Right renal pelvis (tissue), 4 donors: ENCODE results near the gene FNDC3B. TPM values are rescaled to one million over a fixed set of nuclear protein-coding genes. Genes with fewer than 3 reads are reported as not detected.
"Not testable (repeated sequence)": the region's sequence is repeated elsewhere in the genome, so short reads cannot be mapped to it uniquely, and the experiment has no call there.

Experiments used
- DNase-seq, 4 donors: peaks; one replicate each; pipeline ENCODE4 v3.0.0-alpha.2; 2013; ENCODE audit warnings: low read depth in 4 of 4, low spot score in 3 of 4, missing footprints in 1 of 4
- polyA plus RNA-seq, 4 donors: library from polyadenylated mRNA; unstranded; fragments of 120-200 nt; gene quantifications; one replicate each; pipeline ENCODE4 v1.2.1, GENCODE V29; 2013; ENCODE audit not compliant: insufficient read length in 4 of 4

Gene FNDC3B
- polyA plus RNA-seq, 4 donors = 58.5 to 72.9 (median 68.9) TPM

DNA sequence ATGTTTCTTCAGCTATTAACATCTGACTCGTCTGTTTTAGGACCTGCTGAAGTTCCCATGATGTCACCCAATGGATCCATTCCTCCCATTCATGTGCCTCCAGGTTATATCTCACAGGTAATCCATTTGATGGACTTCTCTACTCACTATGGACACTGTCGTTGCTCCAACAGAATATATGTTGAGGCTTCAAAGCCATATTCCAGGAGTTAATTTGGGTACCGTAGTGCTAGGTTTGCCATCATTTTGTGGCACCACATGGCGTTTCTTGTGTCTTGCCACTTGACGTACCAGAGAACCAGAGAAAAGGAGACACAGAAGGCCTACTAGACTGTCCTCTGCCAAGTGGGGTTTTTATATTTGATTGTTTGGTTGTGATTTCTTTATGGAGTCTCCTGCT is 187.5 kb downstream of the FNDC3B start:
- no peak for DNase-seq

DNA sequence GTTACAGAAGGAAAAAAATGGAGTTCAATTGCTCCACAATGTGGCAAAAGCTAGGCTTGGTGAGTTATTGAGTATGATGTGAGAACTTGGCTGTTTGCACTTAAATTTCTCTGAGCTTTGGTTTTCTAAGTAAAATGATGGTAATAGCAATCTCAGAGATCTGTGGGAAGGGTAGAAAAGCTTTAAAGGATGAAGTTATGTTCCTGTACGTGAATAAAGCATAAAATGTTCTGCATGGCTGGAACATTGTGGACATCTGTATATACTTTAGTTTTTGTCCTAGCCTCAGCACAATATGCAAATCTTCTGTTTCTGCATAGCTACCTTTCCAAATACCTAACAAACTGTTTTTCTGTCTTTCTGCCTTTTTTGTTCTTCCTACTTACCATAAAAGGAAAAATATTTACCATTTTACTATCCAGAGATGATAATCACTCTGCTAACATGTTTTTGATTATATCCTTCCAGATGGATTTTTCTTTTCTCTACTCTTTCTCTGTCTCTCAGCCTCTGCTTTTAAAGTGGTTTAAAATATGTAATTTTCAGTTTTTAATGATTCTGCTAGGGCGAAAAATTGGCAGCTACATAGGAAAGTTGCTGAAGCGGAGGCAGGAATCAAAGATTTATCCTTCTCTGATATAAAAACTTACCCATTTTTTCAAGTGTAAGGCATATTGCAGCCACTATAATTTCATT is 188.1 kb downstream of the FNDC3B start:
- no peak for DNase-seq

DNA sequence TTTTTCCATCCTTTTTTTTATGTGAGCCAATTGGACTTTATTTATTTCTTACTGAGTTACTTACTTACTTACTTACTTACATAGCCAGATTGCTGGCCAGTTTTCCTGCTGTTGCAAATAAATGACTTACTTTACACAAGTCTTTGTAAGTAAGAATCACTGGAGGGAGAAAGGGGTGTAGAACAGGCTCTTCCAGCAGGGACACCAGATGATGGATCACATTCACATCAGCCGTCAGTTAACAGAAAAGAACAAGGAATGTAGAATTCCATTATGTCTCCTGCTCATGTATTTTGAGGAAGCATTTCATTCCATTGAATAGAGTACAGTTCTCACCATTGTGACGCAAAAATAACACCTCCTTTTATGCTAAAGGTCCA is 188.6 kb downstream of the FNDC3B start:
- no peak for DNase-seq

DNA sequence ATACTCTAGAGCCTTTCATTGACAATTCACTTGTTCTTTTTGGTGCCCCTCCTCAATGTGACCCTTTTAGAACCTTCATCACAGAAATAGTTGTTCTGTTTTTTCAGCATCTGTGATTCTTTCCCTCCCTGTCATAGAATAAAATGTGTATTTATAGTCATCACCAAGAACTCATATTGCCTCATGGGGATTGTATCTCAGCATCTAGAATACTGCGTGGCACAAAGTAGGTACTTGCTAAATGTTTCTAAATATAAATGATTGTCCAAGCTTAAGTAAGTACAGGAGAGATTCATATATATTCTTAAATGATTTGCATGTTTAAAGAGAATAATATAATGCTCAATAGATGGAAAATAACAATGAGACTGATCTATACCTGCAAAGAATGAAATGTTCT is 190.1 kb downstream of the FNDC3B start:
- no peak for DNase-seq

DNA sequence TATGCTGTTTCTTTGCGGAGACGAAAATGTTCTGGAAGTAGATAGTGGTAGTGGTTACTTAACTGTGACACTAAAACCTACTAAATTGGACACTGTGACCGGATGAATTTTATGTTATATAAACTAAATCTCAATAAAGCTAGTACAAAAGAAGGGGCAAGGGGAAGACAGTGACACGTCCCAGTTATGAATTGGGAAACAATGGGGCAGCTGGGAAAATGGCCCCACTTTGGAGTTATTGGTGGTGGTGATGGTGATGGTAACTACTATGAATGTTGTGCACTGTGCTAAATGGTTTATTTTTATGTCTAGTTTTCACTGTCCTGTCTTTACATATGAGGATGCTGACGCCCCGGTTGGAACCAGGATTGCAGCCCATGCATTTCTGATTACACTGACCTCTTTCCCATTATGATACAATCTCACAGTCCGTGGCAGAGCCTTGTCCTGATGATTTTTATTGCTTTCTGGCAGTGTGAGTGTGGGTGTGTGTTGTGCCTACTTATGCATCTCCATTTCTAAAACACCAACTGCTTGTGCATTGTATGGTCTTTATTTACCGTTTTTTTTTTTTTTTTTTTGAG is 192.0 kb downstream of the FNDC3B start:
- no peak for DNase-seq

DNA sequence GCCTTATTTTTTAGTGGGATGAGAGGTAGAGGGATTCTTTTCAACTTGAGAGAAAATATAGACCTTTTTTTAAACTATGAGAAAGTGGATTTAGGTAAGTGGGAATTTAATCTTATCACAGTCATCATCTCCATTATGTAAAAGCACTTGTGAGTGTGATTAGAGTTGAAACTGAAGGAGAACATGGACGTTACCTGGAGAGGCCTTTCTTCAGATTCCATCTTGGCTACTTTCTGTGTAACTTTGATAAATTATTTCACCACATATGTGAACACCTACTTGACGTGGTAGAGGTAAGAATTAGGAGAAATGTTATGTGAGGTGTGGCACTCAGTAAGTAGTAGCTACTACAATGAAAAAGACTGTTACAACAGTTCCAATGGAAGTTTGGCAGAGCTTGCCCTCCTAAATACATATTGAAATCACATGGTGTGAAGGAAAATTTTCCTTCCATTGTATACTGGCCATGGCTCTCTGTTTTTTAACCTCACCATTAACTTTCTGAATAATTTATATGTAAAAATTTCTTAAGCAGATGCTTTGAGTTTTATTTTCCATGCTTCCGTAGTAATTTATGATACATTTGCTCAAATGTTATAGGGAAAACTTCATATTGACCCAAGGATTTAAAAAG is 193.3 kb downstream of the FNDC3B start:
- DNase-seq = no peak

DNA sequence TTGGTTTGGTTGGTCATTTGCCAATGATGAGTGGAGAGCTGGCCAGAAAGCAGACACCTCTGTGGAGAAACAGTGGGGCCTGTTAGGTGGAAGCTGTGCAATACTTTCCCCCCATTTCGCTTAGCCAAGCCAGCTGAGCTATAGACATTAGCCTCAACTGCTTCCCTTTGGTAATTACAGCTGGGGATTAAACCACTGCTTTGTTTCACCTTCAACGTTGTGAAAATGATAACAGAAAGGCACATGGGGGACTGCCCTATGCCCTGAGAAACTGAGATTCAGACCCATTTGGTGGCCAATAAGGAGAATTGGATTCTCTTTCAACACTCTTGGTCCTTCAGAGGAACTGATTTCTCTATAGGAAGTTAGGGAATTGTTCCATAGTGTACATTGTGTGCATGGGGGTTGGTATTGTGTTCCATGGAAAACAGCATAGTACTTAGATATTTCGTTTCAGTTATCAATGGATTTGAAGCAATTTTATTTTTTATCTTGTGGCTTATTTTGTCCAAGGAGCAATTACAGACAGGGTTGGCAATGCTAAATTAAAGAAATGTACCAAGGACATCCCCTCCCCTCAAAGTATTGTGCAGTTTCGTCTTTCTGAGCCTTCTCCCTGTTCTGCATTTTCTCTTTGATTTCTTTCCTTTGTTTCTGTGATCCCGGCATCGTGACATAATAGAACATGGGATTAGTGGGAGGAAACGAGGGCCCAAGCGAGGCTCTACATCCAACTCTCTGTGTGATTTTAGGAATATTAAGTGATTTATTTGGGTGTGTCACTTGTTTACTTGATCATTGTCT is 194.3 kb downstream of the FNDC3B start:
- no peak for DNase-seq

DNA sequence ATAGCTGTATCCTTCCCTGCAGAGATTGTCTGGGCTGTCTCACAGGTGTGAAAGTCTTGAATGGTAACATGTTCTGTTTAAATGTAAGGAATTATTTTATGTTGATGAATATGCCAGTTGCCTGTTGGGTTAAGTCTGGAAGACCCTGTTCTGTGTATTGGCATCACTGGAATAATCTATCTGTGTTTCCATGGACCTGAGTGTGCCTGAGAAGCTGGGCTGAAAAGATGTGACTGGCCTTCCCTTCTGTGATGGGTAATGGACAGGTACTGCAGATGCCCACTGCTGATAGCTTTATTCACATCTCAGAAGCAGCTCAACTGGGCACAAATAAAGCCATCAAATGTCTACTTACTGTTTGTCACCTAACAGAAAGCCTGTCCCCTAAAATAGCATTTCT is 196.3 kb downstream of the FNDC3B start:
- DNase-seq = no peak

DNA sequence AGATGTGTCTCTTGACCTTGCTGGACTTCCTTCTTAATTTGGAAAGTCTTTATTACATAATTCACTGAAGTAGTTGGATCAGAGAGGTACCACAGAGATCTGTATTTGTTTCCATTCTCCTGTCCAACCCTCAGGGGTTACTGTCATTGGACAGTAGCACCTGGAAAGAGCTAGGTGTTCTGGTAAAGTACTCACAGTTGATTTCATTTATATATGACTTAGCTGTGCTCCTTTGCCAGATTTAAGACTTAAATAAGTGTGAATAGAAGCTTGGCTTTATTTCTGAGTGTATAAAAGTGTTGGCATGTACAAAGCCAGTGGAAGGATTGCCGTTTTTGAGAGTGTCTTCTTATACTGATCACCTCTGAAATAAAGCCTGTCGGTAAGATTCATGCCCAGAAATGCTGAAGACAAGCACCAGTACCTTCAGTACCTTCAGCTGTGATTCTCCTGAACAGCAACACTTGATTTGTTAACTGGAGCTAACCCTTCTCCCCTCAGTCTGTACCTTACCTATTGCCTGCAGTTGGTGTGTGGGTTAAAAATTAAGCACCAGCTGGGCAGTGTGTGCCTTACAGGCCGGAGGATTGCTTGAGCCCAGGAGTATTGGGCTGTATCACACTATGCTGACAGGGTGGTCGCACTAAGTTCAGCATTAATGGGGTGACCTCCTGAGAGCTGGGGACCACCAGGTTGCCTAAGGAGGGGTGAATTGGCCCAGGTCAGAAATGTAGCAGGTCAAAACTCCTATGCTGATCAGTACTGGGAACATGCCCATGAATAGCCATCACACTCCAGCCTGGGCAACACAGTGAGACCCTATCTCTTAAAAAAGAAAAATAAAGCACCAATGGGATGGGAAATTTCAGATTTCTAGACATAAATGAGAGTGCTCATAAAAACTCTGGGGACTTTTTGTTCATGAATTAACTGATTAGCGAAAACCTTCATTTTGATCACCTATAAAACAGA is 197.7 kb downstream of the FNDC3B start:
- DNase-seq = no peak

DNA sequence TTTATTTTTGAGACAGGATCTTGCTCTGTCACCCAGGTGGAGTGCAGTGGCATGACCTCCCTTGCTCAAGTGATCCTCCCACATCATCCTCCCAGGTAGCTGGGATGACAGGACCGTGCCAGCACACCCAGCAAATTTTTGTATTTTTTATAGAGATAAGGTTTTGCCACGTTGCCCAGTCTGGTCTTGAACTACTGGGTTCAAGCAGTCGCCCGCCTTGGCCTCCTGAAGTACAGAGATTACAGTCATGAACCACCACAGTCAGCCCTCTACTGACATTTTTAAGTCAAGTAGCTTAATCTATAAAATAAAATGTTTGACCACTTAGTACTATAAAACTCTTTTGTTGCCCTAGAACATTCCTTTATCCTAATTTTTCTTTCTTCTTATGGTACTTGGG is 198.8 kb downstream of the FNDC3B start:
- DNase-seq = no peak

DNA sequence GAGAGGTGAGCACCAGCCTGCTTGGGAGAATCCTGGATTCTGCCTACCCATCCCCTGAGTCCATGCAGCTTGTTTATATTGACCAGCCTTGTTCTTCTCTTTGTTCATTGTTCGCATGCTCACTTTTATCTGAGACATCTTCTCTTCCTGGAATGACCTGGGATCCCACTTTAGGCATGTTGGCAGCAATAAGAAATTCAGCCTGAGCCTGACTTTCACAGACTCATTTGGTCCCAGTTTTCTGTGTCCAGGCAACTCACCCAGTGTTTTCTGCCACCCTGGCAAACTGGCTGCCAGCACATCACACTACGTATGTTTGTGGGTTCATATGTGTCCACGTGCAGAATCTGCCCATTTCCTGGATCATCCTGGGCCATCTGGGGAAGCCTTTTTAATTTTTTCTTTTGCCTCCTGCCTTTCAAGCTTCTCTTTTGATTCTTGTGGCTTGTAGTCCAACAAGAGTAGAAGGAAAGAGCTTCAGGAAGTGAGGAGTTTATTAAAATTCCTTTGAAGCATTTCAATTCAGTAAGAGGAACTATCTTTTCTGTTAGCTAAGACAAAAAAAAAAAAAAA is 199.9 kb downstream of the FNDC3B start:
- DNase-seq = no peak

DNA sequence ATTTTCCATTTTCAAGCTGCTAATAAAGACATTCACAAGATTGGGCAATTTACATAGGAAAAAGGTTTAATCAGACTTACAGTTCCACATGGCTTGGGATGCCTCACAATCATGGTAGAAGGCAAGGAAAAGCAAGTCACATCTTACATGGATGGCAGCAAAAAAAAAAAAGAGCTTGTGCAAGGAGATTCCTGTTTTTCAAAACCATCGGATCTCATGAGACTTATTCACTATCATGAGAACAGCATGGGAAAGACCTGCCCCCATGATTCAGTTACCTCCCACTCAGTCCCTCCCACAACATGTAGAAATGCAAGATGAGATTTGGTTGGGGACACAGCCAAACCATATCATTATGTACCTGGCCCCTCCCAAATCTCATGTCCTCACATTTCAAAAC is 202.0 kb downstream of the FNDC3B start:
- no peak for DNase-seq

DNA sequence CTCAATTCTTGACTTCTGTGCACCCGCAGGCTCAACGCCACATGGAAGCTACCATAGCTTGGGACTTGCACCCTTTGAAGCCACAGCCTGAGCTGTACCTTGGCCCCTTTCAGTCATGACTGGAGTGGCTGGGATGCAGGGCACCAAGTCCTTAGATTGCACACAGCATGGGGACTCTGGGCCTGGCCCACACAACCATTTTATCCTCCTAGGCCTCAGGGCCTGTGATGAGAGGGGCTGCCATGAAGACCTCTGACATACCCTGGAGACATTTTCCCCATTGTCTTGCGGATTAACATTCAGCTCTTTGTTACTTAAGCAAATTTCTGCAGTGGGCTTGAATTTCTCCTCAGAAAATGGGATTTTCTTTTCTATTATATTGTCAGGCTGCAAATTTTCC is 203.1 kb downstream of the FNDC3B start:
- DNase-seq = not testable (repeated sequence)

DNA sequence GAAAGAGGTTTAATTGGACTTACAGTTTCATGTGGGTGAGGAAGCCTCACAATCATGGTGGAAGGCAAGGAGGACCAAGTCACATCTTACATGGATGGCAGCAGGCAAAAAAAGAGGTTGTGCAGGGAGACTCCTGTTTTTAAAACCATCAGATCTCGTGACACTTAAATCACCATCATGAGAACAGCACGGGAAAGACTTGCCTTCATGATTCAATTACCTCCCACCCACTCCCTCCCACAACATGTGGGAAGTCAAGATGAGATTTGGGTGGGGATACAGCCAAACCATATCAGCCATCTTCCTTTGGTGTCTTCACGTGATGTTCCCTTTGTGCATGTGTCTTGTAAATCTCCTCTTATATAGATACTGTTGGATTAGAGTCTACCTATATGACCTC is 204.0 kb downstream of the FNDC3B start:
- not testable (repeated sequence) for DNase-seq

DNA sequence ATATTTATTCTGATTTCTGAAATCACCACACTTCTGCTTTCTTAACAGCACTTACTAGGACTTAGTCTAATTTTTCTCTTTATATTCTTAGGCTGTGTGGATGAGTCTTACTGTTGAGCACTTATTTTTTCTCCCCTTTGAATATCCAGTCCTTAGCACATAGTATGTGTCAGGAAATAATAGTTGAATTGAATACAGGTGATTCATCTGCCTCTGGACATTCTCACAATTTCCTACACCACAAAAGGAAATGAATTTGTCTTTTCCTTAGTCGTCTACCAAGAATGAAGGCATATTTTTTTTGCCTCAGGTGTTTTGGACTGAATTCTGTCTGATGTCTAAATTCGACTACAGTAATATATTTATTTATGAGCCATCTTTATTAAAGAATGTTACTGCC is 204.6 kb downstream of the FNDC3B start:
- DNase-seq = no peak

DNA sequence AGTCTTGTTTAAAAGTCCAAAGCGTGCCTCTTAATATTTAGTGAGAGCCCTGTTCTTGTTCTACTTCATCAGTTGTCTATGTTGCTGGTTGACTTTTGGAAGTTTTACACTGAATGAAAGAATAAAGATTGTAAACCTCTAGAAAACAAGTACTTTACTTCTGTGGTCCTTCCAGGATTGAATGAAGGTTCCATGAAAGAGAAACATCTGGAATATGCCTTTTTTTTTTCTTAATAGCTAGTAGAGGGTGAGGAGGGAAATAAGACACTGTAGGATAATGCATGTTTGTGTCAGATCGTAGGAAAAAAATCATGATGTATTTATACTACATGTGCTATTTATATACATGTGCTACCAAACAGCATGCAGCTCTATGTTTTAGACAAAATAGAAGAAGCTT is 205.9 kb downstream of the FNDC3B start:
- no peak for DNase-seq

DNA sequence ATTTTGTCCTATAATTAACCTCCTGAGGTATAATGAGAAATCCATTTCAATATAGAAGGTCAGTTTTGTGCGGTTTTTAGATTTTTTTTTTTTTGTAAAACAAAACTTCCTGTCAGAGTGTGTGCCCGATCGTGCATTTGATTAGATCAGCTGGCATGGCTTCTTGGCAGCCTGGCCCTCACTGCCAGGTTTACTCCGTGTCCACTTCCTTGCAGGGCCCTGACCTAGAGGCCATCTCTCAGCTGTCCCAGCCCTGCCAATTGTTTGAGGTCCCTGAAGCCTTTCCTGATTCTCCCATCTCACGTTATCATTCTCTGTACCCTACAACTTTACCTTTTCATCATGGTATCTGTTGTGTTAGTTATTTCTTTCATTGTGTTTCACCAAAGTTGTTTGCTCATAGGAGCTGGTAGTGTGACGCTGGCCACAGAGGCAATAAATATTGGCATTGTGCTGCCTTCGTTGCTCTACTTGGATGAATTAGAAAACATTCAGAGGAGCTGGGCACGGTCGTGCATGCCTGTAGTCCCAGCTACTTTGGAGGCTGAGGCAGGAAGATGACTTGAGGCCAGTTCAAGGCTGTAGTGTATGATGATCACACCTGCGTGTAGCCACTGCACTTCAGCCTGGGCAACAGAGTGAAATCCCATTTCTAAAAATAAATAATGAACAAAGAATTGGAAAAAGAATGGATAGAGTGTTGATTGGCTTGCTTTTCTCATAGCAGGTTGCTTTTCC is 206.9 kb downstream of the FNDC3B start:
- DNase-seq = no peak

DNA sequence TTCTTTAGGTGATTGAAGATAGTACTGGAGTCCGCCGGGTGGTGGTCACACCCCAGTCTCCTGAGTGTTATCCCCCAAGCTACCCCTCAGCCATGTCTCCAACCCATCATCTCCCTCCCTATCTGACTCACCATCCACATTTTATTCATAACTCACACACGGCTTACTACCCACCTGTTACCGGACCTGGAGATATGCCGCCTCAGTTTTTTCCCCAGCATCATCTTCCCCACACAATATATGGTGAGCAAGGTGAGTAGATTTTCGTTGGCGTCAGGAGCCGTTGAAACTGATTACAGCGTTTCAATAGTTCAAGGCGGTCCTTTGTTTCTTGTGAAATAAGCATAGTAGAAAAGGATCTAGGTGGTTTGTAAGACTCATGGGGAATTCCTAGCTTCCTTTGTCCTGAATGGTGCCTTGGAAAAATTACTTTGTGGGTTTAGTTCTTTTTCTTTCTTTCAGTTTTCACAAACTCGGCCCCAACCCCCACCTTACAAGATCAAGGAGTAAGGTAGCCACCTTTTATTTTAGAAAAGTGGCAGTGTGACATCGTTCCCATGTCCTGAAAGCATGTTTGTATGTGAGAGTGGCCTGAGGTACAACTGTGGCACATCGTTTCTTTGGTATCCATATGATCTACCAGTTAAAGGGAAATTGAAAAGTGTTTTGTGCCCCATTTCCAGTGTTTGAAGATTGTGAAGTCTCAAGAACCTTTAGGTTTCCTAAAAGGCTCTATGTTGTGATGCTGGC is 208.3 kb downstream of the FNDC3B start:
- no peak for DNase-seq

DNA sequence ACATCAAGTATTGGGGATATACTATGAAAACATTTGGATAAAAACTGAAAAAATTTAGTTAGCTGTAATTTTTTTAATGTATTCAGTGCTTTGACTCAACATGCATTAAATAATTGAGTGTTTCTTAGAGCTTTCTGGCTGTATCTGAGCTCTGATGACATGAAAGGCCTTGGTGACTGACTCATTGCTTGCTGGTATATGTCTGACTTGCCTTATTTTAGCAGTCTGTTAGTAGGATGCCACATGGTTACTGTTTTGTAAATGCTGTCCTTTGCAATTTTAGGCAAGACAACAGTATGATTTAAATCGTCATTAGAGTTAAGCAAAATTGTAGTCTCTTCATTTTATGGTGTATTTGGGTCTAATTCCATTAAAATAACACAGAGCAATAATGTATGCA is 209.7 kb downstream of the FNDC3B start:
- no peak for DNase-seq
